Left forelimb (tissue), 1 donor: ENCODE results near the gene HYLS1.

Source experiments
- DNase-seq: peaks from one replicate; pipeline ENCODE4 v3.0.0-alpha.2; 2018; ENCODE audit warnings: low spot score

The HYLS1 gene

GRCh38 chr11:125934473-125934872 is 47.0 kb downstream of the HYLS1 start:
- DNase-seq: no peak

DNA sequence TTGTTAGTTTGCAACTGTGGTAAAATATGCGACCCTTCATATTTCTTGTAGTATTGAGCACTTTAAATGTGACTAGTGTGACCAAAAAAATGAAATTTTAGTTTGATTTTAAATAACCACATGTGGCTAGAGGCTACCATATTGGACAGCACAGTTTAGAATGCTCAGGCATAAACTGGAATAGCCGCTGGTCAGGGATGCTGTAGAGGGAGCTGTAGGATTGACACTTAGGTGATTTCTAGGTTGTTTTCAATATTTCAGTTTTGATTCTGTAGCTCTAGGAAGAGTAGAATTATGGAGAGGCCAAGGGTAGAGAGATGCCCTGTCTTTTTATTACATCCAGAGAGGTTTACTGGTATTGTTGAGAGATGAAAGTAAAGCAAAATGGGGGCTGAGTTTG is 47.6 kb downstream of the HYLS1 start:
- no peak for DNase-seq

DNA sequence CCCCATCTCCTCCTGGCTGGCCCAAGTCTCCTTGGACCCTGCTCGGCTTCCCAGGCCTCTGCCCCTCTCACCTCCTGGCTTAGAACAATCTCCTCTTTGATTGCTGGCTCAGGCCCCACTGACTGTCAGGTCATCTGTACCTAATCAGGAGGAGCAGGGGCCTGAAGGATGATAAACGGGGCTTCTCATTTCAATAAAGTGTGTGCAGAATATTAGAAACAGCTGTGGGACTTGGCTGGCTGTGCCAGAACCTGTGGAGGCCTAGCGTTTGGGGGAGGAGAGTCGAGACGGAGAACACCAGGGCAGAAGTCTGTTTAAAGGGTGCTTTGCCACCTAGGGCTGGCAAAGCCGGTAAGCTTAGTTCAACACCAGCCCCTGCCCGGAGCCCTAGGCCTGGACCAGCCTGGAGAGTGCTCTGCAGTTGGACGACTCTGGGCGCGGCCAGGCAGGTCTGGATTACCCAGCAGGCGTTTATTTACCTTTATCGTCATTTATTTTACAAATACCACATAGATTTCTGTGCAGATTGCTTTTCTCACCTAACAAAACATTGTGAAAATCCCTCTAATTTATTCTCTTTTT is 48.2 kb downstream of the HYLS1 start:
- no peak for DNase-seq

GRCh38 chr11:125938418-125938817 is 51.0 kb downstream of the HYLS1 start:
- DNase-seq: no peak

DNA sequence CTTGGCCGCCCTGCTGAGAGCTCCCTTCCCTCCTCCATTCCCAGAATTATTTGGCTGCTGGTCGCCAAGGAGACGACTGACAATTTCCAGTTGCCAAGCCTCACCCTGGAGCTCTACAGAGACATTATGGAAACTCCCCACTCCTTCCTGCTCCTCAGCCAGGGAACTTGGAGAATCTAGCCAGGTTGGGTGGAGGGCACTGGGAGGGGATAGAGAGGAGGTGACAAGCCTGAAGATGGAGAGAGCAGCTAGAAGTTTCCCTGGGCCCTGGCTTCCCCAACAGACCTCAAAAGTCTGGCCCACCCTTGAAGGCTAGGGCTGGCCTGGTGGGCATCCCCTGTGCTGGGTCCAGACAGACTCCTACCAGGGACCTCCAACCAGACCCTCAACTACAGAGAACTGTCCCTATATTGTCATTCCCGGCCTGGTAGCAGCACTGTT is 51.6 kb downstream of the HYLS1 start:
- DNase-seq: no peak

DNA sequence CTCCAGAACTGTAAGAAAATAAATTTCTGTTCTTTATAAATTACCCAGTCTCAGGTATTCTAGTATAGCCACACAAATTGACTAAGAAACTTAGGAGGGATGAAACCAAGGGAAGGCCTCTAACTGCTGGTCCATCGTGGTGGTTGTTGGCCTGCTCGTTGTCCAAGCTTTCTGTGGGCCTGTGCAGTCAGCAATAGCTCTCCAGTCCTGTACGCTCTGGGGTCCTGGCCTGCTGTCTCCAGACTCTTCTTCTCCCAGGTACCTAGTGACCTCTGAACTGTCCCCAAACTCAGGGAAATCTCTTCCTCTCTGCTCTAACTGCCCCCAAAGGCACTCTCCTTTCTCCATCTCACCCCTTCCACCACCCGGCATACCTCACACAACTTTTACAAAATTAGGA is 52.7 kb downstream of the HYLS1 start:
- DNase-seq: no peak

- no peak for DNase-seq
These were observed 53.8 kb downstream of the HYLS1 start for GRCh38 chr11:125941267-125941618.

DNA sequence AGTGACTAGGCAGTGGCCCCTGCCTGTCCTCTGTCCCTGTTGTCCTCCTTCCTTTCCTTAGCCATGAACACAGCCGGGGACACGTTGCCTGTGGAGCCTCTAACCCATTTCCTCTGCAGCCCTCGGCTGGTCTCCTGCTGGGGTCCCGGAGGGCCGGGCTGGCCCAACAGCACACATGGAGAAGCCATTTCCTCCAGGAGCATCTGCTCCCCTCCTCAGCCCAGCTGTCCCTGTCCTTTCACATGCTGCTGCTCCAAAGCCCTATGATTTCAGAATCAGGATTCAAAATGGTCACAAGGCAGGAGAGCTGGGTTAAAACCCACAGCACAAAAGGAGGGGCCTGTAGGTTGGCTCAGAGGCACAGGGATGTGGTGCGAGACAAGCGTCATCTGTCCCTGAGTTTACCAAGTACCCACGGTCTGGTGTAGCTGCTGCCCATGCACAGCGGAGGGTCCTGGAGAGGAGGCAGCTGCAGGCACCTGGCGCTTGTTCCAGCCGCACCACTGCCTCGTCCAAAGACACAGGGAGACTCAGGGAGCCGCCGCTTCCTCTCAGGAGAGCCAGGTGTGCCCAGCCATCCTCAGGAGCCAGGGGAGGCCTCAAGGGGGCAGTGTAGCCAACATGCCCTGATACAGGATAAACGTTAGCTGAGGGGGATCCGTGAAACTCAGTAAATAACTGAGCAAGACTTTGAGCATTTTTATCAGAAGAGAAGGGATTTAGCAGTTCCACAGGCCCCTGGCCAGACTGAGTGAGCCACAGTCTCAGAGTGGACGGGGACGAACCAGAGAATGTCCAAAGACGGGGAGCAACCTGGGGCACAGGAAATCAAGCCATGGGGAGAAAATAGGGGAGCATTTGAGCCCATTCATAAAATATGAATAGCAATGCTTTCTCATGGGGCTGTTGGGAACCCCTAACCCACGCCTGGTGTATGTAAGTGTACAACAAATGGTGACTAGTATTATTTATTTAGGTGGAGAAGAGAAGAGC is 54.4 kb downstream of the HYLS1 start:
- DNase-seq: peak; percentile 81

DNA sequence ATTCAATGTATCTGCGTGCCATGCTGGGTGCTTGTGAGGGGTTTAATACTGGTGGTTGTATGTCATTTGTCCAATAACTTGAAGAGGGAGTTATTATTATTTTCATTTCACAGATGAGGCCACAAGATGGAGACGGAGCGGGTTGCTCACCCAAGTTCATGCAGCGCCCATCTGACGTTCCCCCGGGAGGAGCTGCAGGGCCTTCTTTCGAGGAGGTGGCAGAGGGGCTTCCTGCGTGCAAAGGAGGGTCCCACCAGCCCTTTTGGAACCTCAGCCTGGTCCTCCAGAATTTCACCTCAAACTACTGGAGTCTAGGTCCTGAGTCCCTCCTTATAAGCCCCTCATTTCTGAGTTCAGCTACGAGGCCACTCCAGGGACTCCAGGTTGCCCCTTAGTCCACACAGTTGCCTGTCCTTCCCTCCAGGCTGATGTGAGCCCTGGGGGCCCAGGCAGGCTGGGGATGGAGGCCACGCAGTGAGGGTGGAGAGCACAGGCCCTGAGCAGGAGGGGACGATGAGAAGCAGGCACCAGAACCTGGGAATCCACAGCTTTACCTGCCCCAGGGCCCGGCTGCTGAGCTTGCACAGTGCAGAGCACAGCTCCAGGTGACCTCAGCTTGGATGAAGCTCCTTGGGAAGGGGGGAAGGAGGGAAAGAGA is 55.4 kb downstream of the HYLS1 start:
- no peak for DNase-seq

- DNase-seq: no peak
These were observed 56.3 kb downstream of the HYLS1 start for GRCh38 chr11:125943661-125944349.

DNA sequence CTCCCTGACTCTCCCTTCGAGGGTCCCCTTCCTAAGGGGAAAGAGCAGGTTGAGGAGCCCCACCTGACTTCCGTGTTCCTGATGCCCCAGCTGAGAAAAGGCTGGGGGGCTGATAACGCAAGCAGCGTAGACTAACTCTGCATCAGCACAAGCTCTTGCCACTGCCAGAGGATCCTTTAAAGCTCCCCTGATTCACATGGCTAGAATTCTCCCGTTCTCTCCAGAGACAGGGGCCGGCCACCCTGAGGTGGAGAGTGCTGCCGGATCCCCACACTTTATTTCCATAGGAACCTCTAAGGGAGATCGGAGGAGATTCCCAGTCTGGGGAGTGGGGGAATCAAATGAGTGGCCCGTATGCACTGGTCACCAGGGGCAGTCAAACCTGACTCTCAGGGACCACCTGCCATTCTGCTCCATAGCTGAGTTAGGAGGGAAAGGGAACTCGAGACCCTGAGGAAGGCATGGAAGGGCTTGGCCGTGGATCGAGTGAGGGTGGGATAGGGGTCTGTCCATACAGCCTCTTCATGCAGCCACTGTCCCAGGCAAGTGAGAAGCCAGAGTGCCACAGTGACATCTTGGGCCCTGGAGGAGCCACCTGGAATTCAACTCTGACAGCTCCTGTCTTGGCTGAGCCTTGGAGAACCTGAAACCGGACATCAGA is 57.0 kb downstream of the HYLS1 start:
- DNase-seq: no peak

- DNase-seq: no peak
These were observed 57.7 kb downstream of the HYLS1 start for GRCh38 chr11:125945011-125945796.

GRCh38 chr11:125945797-125946520 is 58.5 kb downstream of the HYLS1 start, which contains the start of gene VSIG10L2:
TSS of gene VSIG10L2 (plus strand) at chr11:125946044. CDS start at chr11:125946056, 12 bp downstream.
- DNase-seq: no peak

DNA sequence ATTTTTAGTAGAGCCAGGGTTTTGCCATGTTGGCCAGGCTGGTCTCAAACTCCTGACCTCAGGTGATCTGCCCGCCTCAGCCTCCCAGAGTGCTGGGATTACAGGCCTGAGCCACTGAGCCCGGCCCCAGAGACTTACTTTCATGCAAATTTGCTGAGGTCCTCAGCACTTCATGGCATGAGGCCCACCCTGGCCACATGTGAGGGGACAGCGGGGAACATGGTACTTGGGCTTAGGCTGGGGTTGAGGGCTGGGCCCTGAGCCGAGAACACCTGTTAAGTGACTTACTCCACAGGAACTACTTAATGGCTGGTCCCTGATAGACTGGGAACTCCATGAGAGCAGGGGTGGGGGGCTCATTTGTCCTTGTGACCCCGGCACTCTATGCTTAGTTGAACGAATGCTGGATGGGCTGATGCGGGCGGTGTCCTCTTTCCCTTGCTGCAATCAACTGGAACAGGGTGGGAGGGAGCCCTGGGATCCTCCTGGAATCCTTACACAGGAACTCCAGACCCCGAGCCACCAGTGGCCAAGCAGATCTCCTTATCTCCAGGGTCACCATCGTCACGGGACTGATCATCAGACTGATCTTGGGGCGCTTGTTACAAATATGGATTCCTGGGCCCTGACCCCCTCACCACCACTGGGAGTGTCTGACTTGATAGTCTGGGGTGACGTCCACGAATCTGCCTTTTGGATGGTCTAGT is 59.4 kb downstream of the HYLS1 start:
- no peak for DNase-seq

GRCh38 chr11:125947419-125948277 is 60.2 kb downstream of the HYLS1 start:
- DNase-seq: no peak

- no peak for DNase-seq
These were observed 61.0 kb downstream of the HYLS1 start for GRCh38 chr11:125948278-125949051.

GRCh38 chr11:125949271-125950177 is 62.1 kb downstream of the HYLS1 start:
- DNase-seq: no peak
